K562 (cell line): ENCODE measurements around the gene TRPV6. TPM values are rescaled to one million over a fixed set of nuclear protein-coding genes. Genes with fewer than 3 reads are reported as not detected.

ENCODE experiments used
- ARHGAP35 ChIP-seq: fragments of 450-650 bp; IDR thresholded peaks from 2 replicates; pipeline ENCODE4 v1.6.1; 2018; ENCODE audit not compliant: partially characterized antibody
- BCL6 ChIP-seq: fragments of 250-450 bp; sonication (Bioruptor Pico); IDR thresholded peaks from 2 replicates; pipeline ENCODE4 v1.4.0; 2020
- CBFA2T2 ChIP-seq: fragments of 450-650 bp; conservative IDR thresholded peaks from 2 replicates; pipeline ENCODE4 v1.6.1; 2017; ENCODE audit warnings: mild to moderate bottlenecking
- CREB1 ChIP-seq, 2 experiments: sonication (generic) in 1 of 2; formaldehyde crosslinking in 1 of 2; IDR thresholded peaks; 2 replicates each; pipeline versions ENCODE4 v1.6.1 to v1.8.0; 2012 to 2022; ENCODE audit warnings: inconsistent platforms in 1 of 2, mild to moderate bottlenecking in 1 of 2, missing genetic modification reagents in 1 of 2, moderate library complexity in 1 of 2
- CXXC5 ChIP-seq: fragments of 250-450 bp; sonication (Bioruptor Pico); IDR thresholded peaks from 2 replicates; pipeline ENCODE4 v1.8.0; 2022; ENCODE audit warnings: inconsistent platforms, mild to moderate bottlenecking, moderate library complexity
- E2F6 ChIP-seq, 2 experiments: IDR thresholded peaks; 2 replicates each; pipeline ENCODE4 v1.6.1; 2011; ENCODE audit warnings: borderline replicate concordance in 1 of 2, control low read depth in 1 of 2, low read depth in 1 of 2, low read length in 1 of 2, mild to moderate bottlenecking in 1 of 2, mixed read lengths in 1 of 2, moderate library complexity in 1 of 2; ENCODE audit not compliant: insufficient read depth in 1 of 2, insufficient read length in 1 of 2, poor library complexity in 1 of 2, severe bottlenecking in 1 of 2; ENCODE audit errors: extremely low read depth in 1 of 2
- GATAD2B ChIP-seq: fragments of 450-650 bp; IDR thresholded peaks from 2 replicates; pipeline ENCODE4 v1.6.1; 2017; ENCODE audit warnings: mild to moderate bottlenecking, borderline replicate concordance
- GMEB1 ChIP-seq: fragments of 250-450 bp; sonication (Bioruptor Pico); IDR thresholded peaks from 2 replicates; pipeline ENCODE4 v1.4.0; 2020; ENCODE audit warnings: mild to moderate bottlenecking
- HIVEP1 ChIP-seq: fragments of 250-450 bp; sonication (Bioruptor Pico); IDR thresholded peaks from 2 replicates; pipeline ENCODE4 v1.4.0; 2020; ENCODE audit warnings: mild to moderate bottlenecking
- HNRNPK ChIP-seq: fragments of 200-400 bp; formaldehyde crosslinking; IDR thresholded peaks from one replicate; pipeline ENCODE4 v1.6.1; 2018; ENCODE audit warnings: mild to moderate bottlenecking, low read depth, low read length; ENCODE audit not compliant: poor library complexity, severe bottlenecking
- MEIS2 ChIP-seq: fragments of 450-650 bp; IDR thresholded peaks from 2 replicates; pipeline ENCODE4 v1.6.1; 2014; ENCODE audit warnings: mild to moderate bottlenecking; ENCODE audit not compliant: partially characterized antibody
- MITF ChIP-seq: IDR thresholded peaks from 2 replicates; pipeline ENCODE4 v1.6.1; 2014; ENCODE audit warnings: antibody characterized with exemption
- NCOA2 ChIP-seq, 2 experiments: fragments of 450-650 bp; IDR thresholded peaks; 2 replicates each; pipeline ENCODE4 v1.6.1; 2018; ENCODE audit warnings: mild to moderate bottlenecking in 2 of 2, moderate library complexity in 1 of 2; ENCODE audit not compliant: partially characterized antibody in 2 of 2
- POLR3A ChIP-seq: IDR thresholded peaks from 2 replicates; pipeline ENCODE4 v1.6.1; 2011; ENCODE audit warnings: borderline replicate concordance, mild to moderate bottlenecking, moderate library complexity; ENCODE audit not compliant: insufficient read length, insufficient read depth; ENCODE audit errors: extremely low read depth
- TBP ChIP-seq: optimal IDR thresholded peaks from 2 replicates; pipeline ENCODE3; 2011; ENCODE audit warnings: low read depth, low read length, improper control_type of control experiment
- TSC22D4 ChIP-seq: fragments of 450-650 bp; IDR thresholded peaks from 2 replicates; pipeline ENCODE4 v1.6.1; 2016; ENCODE audit warnings: missing genetic modification characterization, missing biosample characterization, control low read depth
- ZNF263 ChIP-seq: sonication (generic); formaldehyde crosslinking; IDR thresholded peaks from 2 replicates; pipeline ENCODE4 v1.8.0; 2022; ENCODE audit warnings: mild to moderate bottlenecking, missing genetic modification reagents, borderline replicate concordance
- ZNF449 ChIP-seq: fragments of 250-450 bp; sonication (Bioruptor Pico); IDR thresholded peaks from 2 replicates; pipeline ENCODE4 v1.8.0; 2022; ENCODE audit warnings: moderate library complexity, mild to moderate bottlenecking, inconsistent platforms
- ZNF512 ChIP-seq: IDR thresholded peaks from 2 replicates; pipeline ENCODE4 v1.6.1; 2016; ENCODE audit warnings: missing genetic modification characterization, missing compliant biosample characterization
- polyA plus RNA-seq, 8 experiments: library from polyadenylated mRNA; depleted of rRNA in 4 of 8; stranded (reverse) in 5 of 8; unstranded in 3 of 8; fragments of >200 nt; fragmentation: Nextera tagmentation in 2 of 8; fragmentation: Illumina TruSeq in 1 of 8; extraction: Ambion mirVana in 2 of 8; extraction: Trizol in 1 of 8; gene quantifications; 2 replicates each; pipeline versions ENCODE4 v1.2.1 to v1.2.3, GENCODE V29; 2011 to 2014; ENCODE audit warnings: inconsistent platforms in 1 of 8, missing spikeins in 1 of 8
- total RNA-seq, 7 experiments: library from RNA; depleted of rRNA in 6 of 7; stranded (reverse); fragments of >200 nt in 6 of 7; fragmentation: Illumina TruSeq in 2 of 7; extraction: Trizol in 2 of 7; gene quantifications; 2 replicates each; pipeline versions ENCODE4 v1.2.1 to v1.2.3, GENCODE V29; 2011 to 2021; ENCODE audit warnings: low replicate concordance in 1 of 7

Gene TRPV6
- total and polyA plus RNA-seq, 9 of the 15 experiments (the other 6 are each of a cell fraction or from before 2014, with no cell fraction given): 0.04 to 0.36 (median 0.11) TPM

GRCh38 chr7:142855114-142855743, 30.3 kb downstream of the TRPV6 start (continued):
- TF ChIP-seq E2F6 (IDR thresholded peaks at IDR 0.05; ENCODE audit: borderline replicate concordance in 1 of 2, extremely low read depth in 1 of 2, insufficient read depth in 1 of 2, insufficient read length in 1 of 2, low read depth in 1 of 2, low read length in 1 of 2, poor library complexity in 1 of 2, severe bottlenecking in 1 of 2) (no peak), POLR3A (no peak), MEIS2 (no peak), TBP (no peak), ZNF512 (no peak), CBFA2T2 (no peak), HNRNPK (no peak), GATAD2B (no peak), ARHGAP35 (no peak), MITF (no peak), CXXC5 (no peak), GMEB1 (CRISPR knock-in tag) (no peak), ZNF449 (CRISPR knock-in tag) (no peak), NCOA2 (IDR thresholded peaks at IDR 0.05; ENCODE audit: partially characterized antibody in 2 of 2) (no peak), HIVEP1 (no peak), ZNF263 (peak; percentile 47; the same call in 1 of the 2 replicates), BCL6 (CRISPR knock-in tag) (no peak), TSC22D4 (tag) (no peak), CREB1 (IDR thresholded peaks at IDR 0.05) (no peak), CREB1 (CRISPR knock-in tag; IDR thresholded peaks at IDR 0.05) (peak; percentile 35; the same call in 1 of the 2 replicates)
